CD1c-positive myeloid dendritic cell (primary cell): ENCODE measurements around the gene ACAA1.
"Not testable (repeated sequence)": the region's sequence is repeated elsewhere in the genome, so short reads cannot be mapped to it uniquely, and the experiment has no call there.

Source experiments
- DNase-seq: peaks from one replicate; pipeline ENCODE4 v3.0.0-alpha.2; 2016; ENCODE audit errors: extremely low spot score

The ACAA1 gene

GRCh38 chr3:38101811-38102443 is 35.0 kb downstream of the ACAA1 start:
- DNase-seq: peak; percentile 2

GRCh38 chr3:38100498-38100897 is 36.4 kb downstream of the ACAA1 start:
- no peak for DNase-seq

DNA sequence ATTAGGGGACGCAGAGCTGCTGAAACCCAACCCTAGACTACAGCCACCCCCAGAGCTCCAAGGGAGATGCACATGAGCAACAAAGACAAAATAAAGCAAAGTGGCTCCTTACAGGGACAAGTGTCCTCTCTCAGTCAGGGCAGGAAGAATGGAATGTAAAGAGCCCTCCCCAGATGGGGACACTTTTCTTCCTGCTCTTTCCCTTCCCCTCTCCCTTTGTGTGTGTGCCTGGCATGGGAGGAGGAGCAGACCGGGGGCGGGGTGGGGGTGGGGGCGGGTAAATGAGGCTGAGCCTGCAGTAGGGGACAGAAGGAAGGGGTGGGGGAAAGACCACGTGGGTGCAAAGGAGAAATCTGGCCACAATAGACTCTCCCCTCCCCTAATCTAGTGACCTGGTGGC is 37.4 kb downstream of the ACAA1 start:
- DNase-seq: no peak

GRCh38 chr3:38098376-38098723 is 38.6 kb downstream of the ACAA1 start:
- no peak for DNase-seq

DNA sequence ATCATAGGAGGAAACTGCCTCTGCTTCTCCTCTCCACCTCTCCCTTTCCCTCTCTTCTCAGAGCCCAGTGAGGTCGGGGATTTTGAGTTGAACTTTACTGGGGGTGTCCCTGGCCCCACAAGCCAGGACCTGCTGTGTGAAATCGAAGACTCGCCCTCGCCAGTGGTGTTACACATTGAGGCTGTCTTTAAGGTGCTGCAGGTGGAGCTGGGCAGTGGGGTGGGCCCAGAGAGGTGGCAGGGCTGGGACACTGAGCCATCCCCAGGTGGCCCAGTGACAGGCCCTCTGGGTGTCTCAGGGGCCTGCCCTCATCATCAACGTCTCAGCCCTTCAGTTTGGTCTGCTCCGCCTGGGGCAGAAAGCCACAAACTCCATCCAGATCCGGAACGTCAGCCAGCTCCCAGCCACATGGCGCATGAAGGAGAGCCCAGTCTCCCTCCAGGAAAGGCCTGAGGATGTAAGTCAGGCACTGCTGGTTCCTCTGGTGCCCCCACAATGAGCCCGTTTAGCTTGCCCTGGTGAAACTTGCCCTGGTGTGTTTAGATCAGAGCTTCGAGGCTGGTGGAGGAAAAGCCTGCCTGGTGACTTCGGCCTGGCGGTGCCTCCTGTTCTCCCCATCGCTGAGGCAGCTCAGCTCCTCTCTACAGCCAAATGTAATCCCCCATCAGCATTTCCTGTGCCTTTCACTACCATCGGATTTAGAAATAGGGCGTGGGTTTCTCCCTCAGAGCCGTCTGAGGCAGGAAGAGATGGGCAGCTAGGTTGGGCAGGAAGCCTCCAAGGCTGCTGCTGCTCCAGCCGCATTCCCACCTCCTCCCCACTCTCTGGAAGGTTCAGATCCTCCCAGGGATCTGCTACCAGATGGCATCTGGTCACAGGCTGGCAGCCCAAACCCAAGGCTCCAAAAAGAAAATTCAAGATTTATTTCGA is 39.2 kb downstream of the ACAA1 start:
- DNase-seq: no peak

- DNase-seq: no peak
Observed at GRCh38 chr3:38095669-38096483, 41.1 kb downstream of the ACAA1 start.

DNA sequence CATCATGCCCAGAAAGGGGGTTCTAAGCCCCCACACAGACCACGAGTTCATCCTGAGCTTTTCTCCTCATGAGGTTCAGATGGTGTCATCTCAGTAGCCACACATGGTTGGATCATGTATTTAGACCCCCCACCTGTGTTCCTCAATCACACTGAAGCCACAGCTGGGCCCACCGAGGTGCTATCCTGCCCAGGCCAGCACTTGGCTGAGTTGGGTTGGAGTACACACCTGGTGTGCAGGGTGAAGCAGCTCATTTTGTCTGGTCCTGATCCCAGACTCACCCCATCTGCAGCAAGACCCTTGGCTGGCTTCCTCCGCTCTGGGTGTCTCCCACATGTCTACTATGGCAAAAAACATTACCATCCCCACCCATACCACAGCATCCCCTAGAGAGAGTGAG is 41.9 kb downstream of the ACAA1 start:
- DNase-seq: no peak

DNA sequence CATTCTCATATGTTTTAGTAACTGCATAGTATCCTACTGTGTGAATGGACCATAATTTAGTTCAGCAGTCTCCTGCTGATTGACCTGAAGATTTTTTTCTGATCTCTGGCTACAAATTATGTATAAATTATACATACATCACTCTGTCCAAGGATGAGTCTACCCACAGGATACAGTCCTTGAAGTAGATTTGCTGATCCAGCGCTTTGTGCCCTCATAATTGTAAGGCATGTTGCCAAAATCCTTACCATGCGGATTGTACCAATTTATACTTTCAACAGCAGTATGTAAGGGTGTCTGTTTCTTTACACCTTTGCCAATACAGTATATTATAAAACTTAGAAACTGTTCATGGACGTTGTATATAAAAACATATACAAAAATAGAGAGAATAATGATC is 46.5 kb downstream of the ACAA1 start:
- DNase-seq: no peak

GRCh38 chr3:38089163-38089562 is 47.8 kb downstream of the ACAA1 start:
- no peak for DNase-seq

DNA sequence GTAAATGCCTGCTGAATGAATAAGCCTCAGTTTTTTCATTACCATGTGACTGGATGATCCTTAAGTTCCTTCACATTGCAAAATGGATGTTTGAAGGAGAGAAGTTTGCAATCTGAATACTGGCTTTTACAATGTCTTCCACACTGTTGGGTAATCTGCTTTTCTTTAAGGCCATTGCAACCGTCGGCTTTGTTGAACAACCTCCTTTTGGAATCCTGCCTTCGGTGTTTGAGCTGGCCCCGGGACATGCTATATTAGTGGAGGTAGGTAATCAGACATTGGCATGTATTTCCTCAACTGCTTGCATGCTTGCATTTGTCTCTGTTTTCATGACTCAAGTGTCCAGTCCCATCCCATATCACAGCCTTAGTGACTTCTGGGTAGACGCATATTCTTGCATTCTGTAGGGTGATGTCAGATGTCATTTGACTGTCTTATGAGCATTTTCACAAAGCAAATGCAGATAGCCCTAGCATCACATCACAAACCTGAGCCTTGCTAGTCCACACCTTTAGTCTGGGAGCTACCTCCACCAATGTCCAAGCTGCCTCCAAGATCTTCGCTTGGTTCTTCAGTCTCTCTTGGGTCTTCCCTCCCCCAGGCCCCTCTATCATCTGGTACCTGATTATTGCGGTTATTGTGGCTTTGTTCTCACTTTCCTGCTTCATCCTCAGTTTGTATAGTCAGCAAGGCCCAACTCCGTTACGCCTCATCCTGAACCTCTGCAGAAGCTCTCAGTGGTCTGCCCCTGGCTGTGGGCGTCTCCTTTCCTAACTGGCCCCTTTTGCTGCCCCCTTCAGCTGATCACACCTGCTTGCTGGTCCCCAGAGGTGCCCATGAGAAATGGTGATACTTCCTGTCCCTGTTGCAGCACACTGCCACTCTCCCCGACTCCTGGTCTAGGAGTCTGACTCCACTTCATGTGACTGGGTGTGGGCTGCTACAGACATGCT is 48.5 kb downstream of the ACAA1 start:
- DNase-seq: no peak

DNA sequence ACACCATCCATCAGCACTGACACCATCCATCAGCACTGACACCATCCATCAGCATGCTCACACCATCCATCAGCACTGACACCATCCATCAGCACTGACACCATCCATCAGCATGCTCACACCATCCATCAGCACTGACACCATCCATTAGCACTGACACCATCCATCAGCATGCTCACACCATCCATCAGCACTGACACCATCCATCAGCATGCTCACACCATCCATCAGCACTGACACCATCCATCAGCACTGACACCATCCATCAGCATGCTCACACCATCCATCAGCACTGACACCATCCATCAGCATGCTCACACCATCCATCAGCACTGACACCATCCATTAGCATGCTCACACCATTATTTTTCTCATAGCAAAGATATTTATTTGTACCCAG is 49.6 kb downstream of the ACAA1 start:
- DNase-seq: not testable (repeated sequence)

- DNase-seq: no peak
Observed at GRCh38 chr3:38086496-38086895, 50.4 kb downstream of the ACAA1 start.

- DNase-seq: no peak
Observed at GRCh38 chr3:38085943-38086324, 51.0 kb downstream of the ACAA1 start.

DNA sequence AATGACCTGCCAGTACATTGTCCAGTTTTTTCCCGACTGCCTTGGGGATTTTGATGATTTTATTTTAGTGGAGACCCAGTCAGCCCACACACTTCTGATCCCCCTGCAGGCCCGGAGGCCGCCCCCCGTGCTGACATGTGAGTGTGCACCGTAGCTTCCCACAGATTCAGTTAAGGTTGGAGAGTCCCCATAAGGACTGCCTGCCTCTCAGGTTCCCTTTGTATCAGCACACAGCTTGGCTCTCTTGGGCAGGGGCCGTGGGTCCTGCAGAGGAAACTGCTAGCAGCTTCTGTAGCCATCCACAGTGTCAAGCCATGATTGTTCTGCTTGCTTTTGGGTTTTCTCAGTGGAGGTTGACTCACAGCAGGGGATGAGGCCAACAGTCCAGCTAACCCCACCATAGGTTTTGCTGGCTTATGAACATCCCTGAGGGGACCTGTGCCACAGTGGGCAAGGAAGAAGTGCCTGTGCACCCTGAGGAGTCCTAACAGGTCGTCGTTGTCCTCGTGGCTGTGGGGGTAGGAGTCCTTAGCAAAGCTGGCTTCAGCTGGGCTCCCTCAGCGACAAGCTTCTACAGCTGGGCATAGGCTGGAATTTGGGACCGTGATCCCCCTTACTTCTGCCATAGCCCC is 51.5 kb downstream of the ACAA1 start:
- DNase-seq: no peak

GRCh38 chr3:38084334-38085310 is 52.3 kb downstream of the ACAA1 start:
- DNase-seq: peak; percentile 33

- no peak for DNase-seq
Observed at GRCh38 chr3:38083871-38084333, 53.0 kb downstream of the ACAA1 start.

GRCh38 chr3:38083254-38083653 is 53.7 kb downstream of the ACAA1 start:
- not testable (repeated sequence) for DNase-seq

- not testable (repeated sequence) for DNase-seq
Observed at GRCh38 chr3:38082296-38082695, 54.6 kb downstream of the ACAA1 start.

DNA sequence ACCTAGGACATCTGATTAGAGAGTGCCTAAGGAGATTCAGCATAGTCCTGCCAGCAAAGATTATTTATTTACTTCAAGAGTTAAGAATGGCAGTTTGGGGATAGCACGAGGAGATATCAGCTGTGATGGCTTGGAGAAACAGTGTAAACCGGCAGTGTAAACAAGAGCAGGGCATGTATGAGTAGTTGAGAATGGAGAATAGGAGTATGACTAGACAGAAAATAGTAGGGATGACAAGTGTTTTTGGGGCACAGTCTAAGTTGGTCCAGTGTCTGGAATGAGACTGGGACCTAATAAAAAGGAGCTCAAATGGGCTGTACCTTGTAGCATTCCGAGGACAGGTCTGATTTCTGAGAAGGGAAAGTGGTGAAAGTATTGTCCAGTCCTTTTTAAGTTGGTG is 59.9 kb downstream of the ACAA1 start:
- DNase-seq: not testable (repeated sequence)
